Nasal cavity respiratory epithelium epithelial cell of viscerocranial mucosa (primary cell): Measurements from ENCODE around the gene CIDEA. TPM values are rescaled to one million over a fixed set of nuclear protein-coding genes. Genes with fewer than 3 reads are reported as not detected.

Experiments
- total RNA-seq: library from RNA; depleted of rRNA; stranded (reverse); fragments of >200 nt; gene quantifications from 2 replicates; pipeline ENCODE4 v1.2.3, GENCODE V29; 2014

The CIDEA gene
- 0.07 and 5.5 TPM in 2 replicates for total RNA-seq

GRCh38 chr18:12254136-12254819, at the start of gene CIDEA:
TSS of gene CIDEA (plus strand) at chr18:12254361. CDS start at chr18:12254384, 23 bp downstream.

GRCh38 chr18:12307701-12308385, 53.7 kb downstream of the CIDEA start, which contains the start of gene TUBB6:
TSS of gene TUBB6 (plus strand) at chr18:12308241. CDS start at chr18:12308293, 52 bp downstream.

Other genes starting within 250 kb of the CIDEA start
- under 0.01 TPM in 1 of 2 replicates, not detected in the other for gene ANKRD62, start 160.5 kb upstream of the CIDEA start, total RNA-seq
- 328 and 772 TPM in 2 replicates for gene TUBB6, start 53.9 kb downstream of the CIDEA start, total RNA-seq
- gene AFG3L2, start 122.9 kb downstream of the CIDEA start, total RNA-seq = 74.7 and 82.4 TPM in 2 replicates
- gene PRELID3A, start 153.6 kb downstream of the CIDEA start, total RNA-seq = 5.8 and 7.7 TPM in 2 replicates